ENCODE measurements around the gene LYL1. TPM values are rescaled to one million over a fixed set of nuclear protein-coding genes. Genes with fewer than 3 reads are reported as not detected.

The LYL1 gene
- total and polyA plus RNA-seq, 2 donors (not counting 3 experiments of a cell fraction or from before 2014, with no cell fraction given), result 74.4 to 87.3 TPM

DNA sequence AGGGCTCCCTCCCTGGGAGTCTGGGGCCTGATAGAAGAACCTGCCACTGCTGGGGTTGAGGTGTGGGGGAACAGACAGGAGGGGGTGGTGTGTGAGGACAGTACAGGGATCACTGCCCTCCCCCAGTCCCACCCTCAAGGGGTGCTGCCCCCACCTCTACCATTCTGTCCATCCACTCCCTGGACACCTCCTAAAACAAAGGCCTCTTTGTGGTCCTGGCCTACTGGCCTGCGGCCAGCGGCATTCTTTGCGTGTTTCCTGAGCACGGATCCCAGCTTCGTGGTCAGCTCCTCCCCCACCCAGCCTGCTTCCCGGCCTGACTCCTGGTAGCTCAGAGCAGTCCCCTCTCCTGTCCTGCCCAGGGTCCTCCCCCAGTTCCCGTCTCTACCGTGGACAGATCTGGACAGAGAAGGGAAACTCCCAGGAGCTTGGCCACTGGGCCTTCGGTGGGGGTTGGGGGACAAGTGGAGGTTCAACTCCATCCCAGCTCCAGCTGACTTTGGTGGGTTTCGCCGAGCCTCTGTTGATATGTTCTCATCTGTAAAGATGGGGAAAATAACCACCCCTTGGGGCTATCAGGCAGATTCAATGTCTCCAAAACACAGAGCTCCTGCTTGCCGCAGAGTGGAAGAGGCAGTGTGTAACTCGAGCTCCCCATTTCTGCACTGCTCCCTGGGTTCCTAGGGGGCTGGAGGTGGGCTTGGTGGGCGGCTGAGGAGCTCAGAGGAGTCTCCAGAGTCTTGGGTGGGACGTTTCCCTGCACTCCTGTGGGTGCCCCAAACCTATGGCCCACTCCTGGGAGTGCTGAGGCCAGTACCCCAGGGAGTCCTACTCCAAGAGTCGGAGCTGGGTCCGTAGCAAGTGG, 48.7 kb downstream of the LYL1 start:
- H4K20me1 ChIP-seq (replicated peaks; ENCODE audit: control insufficient read depth, extremely low read depth, insufficient read depth, low read length), result no peaks in the 10 kb centered on the region
- H3K9me1 ChIP-seq (replicated peaks; ENCODE audit: control insufficient read depth, extremely low read depth, insufficient read depth, low read length), result no peaks in the 10 kb centered on the region
- no peak overlapping the region for H3K4me3 ChIP-seq (replicated peaks in 1 of 3; ENCODE audit: insufficient read depth in 1 of 3, low read depth in 1 of 3, low read length in 3 of 3)
- no peak overlapping the region for H3K4me2 ChIP-seq (ENCODE audit: insufficient read depth, low read length)
- intact Hi-C loops (cut with micrococcal nuclease), result loop anchor here (5.0 kb wide), 1 partner anchor 38 kb away; no protein-coding TSS in a partner anchor
- CTCF ChIA-PET, result interaction anchor here (1.0 to 15.7 kb wide), 10 partner anchors 12 to 535 kb away, joined by 3 to 463 read pairs (median 8); no protein-coding TSS in a partner anchor
- DNase-seq (ENCODE audit: low read depth, low spot score), result peak; percentile 86
- H3K27me3 ChIP-seq (ENCODE audit: control insufficient read depth in 2 of 2, insufficient read depth in 2 of 2, low read length in 2 of 2), result no peaks in the 10 kb centered on the region
- H3K4me1 ChIP-seq (ENCODE audit: control insufficient read depth, extremely low read depth, insufficient read depth, low read length), result peaks cover 65% of the 10 kb centered on the region
- FAIRE-seq, result peak; percentile 97
- H3K79me2 ChIP-seq (ENCODE audit: control insufficient read depth, insufficient read depth, low read length), result no peaks in the 10 kb centered on the region
- TSS peak; percentile 24 for BruUV-seq (replicated peaks)
- no peaks in the 10 kb centered on the region for H3K9me3 ChIP-seq (replicated peaks; ENCODE audit: control insufficient read depth, insufficient read depth, low read length)
- no peak overlapping the region for H2AFZ ChIP-seq (ENCODE audit: low read depth, low read length)
- H3K27ac ChIP-seq (ENCODE audit: insufficient read depth, low read depth, low read length), result peak overlapping the region; percentile 72
- dilution Hi-C loops (cut with MboI; ENCODE audit: extremely low pct_ligation_motif_present, low sequenced_read_pairs), result no loop called here
- TF ChIP-seq, protein P1, sequence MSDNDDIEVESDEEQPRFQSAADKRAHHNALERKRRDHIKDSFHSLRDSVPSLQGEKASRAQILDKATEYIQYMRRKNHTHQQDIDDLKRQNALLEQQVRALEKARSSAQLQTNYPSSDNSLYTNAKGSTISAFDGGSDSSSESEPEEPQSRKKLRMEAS (IDR thresholded peaks at IDR 0.05; ENCODE audit: insufficient read depth, insufficient read length), result peak; percentile 47
- TF ChIP-seq JUN (IDR thresholded peaks at IDR 0.05; ENCODE audit: borderline replicate concordance, insufficient read depth, insufficient read length, low read depth), result no peak
- peak; percentile 18 for TF ChIP-seq POLR2A (IDR thresholded peaks at IDR 0.05; ENCODE audit: low read depth, low read length)
- TF ChIP-seq POLR2AphosphoS5 (IDR thresholded peaks at IDR 0.05; ENCODE audit: insufficient read depth, low read depth, low read length), result peak; percentile 86
- H3K9ac ChIP-seq (replicated peaks; ENCODE audit: extremely low read depth, insufficient read depth, low read length), result peak overlapping the region; percentile 59
- POLR2A ChIA-PET, result interaction anchor here (0.6 to 1.1 kb wide), 2 partner anchors 20 to 28 kb away, joined by 5 read pairs; no protein-coding TSS in a partner anchor
- no peaks in the 10 kb centered on the region for H3K36me3 ChIP-seq (ENCODE audit: control insufficient read depth in 2 of 2, extremely low read depth in 1 of 2, insufficient read depth in 2 of 2, low read length in 2 of 2)

DNA sequence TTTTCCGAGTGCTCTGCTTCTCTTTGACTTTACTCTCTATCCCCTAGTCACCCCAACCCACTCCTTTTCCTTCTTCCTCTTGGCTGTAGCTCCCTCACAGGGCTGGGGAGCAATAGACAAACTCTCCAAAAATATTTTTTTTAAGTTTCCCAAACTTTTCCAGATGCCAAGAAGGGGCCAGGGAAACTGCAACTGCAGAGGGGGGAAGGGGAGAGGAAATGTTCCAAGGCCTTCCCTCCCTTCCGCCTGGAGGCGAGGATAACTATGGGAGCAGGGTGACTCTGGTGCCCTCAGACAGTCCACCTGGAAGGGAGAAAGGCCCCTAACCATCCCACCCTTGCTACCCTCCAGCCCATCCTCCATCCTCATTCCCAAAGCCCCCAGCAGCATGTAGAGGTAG, 49.4 kb downstream of the LYL1 start:
- H3K4me1 ChIP-seq (ENCODE audit: control insufficient read depth, extremely low read depth, insufficient read depth, low read length), result peaks cover 65% of the 10 kb centered on the region
- no peaks in the 10 kb centered on the region for H3K9me1 ChIP-seq (replicated peaks; ENCODE audit: control insufficient read depth, extremely low read depth, insufficient read depth, low read length)
- peak overlapping the region; percentile 8 for H3K4me2 ChIP-seq (ENCODE audit: insufficient read depth, low read length)
- intact Hi-C loops (cut with micrococcal nuclease), result loop anchor here (5.0 kb wide), 1 partner anchor 39 kb away; no protein-coding TSS in a partner anchor
- ChIA-PET CTCF (interaction anchor here (1.0 to 15.7 kb wide), 10 partner anchors 8 to 88 kb away, joined by 3 to 463 read pairs (median 10); no protein-coding TSS in a partner anchor), POLR2A (no interaction called here)
- H4K20me1 ChIP-seq (replicated peaks; ENCODE audit: control insufficient read depth, extremely low read depth, insufficient read depth, low read length), result no peaks in the 10 kb centered on the region
- H3K4me3 ChIP-seq (replicated peaks in 1 of 3; ENCODE audit: insufficient read depth in 1 of 3, low read depth in 1 of 3, low read length in 3 of 3), result no peak overlapping the region
- H3K36me3 ChIP-seq (ENCODE audit: control insufficient read depth in 2 of 2, extremely low read depth in 1 of 2, insufficient read depth in 2 of 2, low read length in 2 of 2), result no peaks in the 10 kb centered on the region
- peak overlapping the region; percentile 59 for H3K9ac ChIP-seq (replicated peaks; ENCODE audit: extremely low read depth, insufficient read depth, low read length)
- H3K9me3 ChIP-seq (replicated peaks; ENCODE audit: control insufficient read depth, insufficient read depth, low read length), result no peaks in the 10 kb centered on the region
- FAIRE-seq (peak; percentile 35), DNase-seq (ENCODE audit: low read depth, low spot score) (no peak)
- TF ChIP-seq FOS (IDR thresholded peaks at IDR 0.05; ENCODE audit: borderline replicate concordance, insufficient read depth, low read length) (no peak), GATA2 (IDR thresholded peaks at IDR 0.05; ENCODE audit: insufficient read depth, insufficient read length, low read depth, low read length) (no peak), MYC (IDR thresholded peaks at IDR 0.05; ENCODE audit: low read depth, low read length) (no peak), EZH2 (IDR thresholded peaks at IDR 0.05; ENCODE audit: borderline replicate concordance, low read depth, low read length, severe bottlenecking) (no peak), POLR2AphosphoS5 (IDR thresholded peaks at IDR 0.05; ENCODE audit: insufficient read depth, low read depth, low read length) (no peak), POLR2A (IDR thresholded peaks at IDR 0.05; ENCODE audit: low read depth, low read length) (no peak), JUN (IDR thresholded peaks at IDR 0.05; ENCODE audit: borderline replicate concordance, insufficient read depth, insufficient read length, low read depth) (no peak)
- TF ChIP-seq, protein P2, sequence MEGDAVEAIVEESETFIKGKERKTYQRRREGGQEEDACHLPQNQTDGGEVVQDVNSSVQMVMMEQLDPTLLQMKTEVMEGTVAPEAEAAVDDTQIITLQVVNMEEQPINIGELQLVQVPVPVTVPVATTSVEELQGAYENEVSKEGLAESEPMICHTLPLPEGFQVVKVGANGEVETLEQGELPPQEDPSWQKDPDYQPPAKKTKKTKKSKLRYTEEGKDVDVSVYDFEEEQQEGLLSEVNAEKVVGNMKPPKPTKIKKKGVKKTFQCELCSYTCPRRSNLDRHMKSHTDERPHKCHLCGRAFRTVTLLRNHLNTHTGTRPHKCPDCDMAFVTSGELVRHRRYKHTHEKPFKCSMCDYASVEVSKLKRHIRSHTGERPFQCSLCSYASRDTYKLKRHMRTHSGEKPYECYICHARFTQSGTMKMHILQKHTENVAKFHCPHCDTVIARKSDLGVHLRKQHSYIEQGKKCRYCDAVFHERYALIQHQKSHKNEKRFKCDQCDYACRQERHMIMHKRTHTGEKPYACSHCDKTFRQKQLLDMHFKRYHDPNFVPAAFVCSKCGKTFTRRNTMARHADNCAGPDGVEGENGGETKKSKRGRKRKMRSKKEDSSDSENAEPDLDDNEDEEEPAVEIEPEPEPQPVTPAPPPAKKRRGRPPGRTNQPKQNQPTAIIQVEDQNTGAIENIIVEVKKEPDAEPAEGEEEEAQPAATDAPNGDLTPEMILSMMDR (IDR thresholded peaks at IDR 0.05; ENCODE audit: extremely low read depth in 1 of 2, insufficient read depth in 1 of 2, low read depth in 1 of 2, low read length in 2 of 2), result no peak
- TF ChIP-seq, protein P1 (IDR thresholded peaks at IDR 0.05; ENCODE audit: insufficient read depth, insufficient read length), result no peak
- no peaks in the 10 kb centered on the region for H3K79me2 ChIP-seq (ENCODE audit: control insufficient read depth, insufficient read depth, low read length)
- dilution Hi-C loops (cut with MboI; ENCODE audit: extremely low pct_ligation_motif_present, low sequenced_read_pairs), result no loop called here
- no peak overlapping the region for H2AFZ ChIP-seq (ENCODE audit: low read depth, low read length)
- BruUV-seq (replicated peaks), result no TSS peak
- H3K27ac ChIP-seq (ENCODE audit: insufficient read depth, low read depth, low read length), result peak overlapping the region; percentile 72
- H3K27me3 ChIP-seq (ENCODE audit: control insufficient read depth in 2 of 2, insufficient read depth in 2 of 2, low read length in 2 of 2), result no peaks in the 10 kb centered on the region

Data from endothelial cell of umbilical vein (primary cell).